ENCODE measurements around the gene VRK1. TPM values are rescaled to one million over a fixed set of nuclear protein-coding genes. Genes with fewer than 3 reads are reported as not detected.
"Not testable (repeated sequence)": the region's sequence is repeated elsewhere in the genome, so short reads cannot be mapped to it uniquely, and the experiment has no call there.

The VRK1 gene
- total and polyA plus RNA-seq, 4 donors, result 6.4 to 21.8 (median 8.5) TPM

DNA sequence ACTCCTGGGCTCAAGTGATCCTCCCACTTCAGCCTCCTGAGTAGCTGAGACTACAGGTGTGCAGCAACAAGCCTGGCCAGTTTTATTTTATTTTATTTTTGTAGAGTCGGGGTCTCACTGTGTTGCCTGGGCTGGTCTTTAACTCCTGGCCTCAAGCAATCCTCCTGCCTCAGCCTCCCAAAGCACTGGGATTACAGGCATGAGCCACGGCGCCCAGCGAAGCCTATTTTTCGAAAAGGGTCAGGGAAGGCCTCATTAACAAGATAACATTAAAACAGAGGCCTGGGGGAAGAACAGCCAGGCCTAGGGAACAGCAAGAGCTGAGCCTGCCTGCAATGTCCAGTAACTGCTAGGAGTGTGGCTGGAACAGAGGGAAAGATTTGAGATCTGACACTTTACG lies 36.1 kb upstream of the VRK1 start:
- H3K4me3 ChIP-seq, result no peak overlapping the region
- H3K27me3 ChIP-seq (ENCODE audit: control insufficient read depth in 3 of 3, insufficient read depth in 3 of 3, low read length in 2 of 3), result no peaks in the 10 kb centered on the region
- H3K4me1 ChIP-seq (ENCODE audit: control insufficient read depth in 5 of 5, insufficient read depth in 5 of 5, low read length in 5 of 5), result no peaks in the 10 kb centered on the region
- DNase-seq (no peak), ATAC-seq (ENCODE audit: insufficient read depth, low FRiP score) (no peak)
- no peak overlapping the region for H3K9ac ChIP-seq (ENCODE audit: insufficient read depth in 1 of 2, low read length in 2 of 2)
- no peaks in the 10 kb centered on the region for H3K9me3 ChIP-seq (ENCODE audit: control insufficient read depth in 4 of 4, insufficient read depth in 3 of 4, low read length in 3 of 4)
- H3K36me3 ChIP-seq (ENCODE audit: control insufficient read depth in 4 of 4, insufficient read depth in 4 of 4, low read length in 4 of 4), result no peaks in the 10 kb centered on the region
- WGBS, 2 donors, result 89 to 93% methylated on average over 6 of the region's 6 CpGs
- no peak overlapping the region for H3K27ac ChIP-seq (ENCODE audit: low read depth in 1 of 2, low read length in 1 of 2)
- TF ChIP-seq, protein P1, sequence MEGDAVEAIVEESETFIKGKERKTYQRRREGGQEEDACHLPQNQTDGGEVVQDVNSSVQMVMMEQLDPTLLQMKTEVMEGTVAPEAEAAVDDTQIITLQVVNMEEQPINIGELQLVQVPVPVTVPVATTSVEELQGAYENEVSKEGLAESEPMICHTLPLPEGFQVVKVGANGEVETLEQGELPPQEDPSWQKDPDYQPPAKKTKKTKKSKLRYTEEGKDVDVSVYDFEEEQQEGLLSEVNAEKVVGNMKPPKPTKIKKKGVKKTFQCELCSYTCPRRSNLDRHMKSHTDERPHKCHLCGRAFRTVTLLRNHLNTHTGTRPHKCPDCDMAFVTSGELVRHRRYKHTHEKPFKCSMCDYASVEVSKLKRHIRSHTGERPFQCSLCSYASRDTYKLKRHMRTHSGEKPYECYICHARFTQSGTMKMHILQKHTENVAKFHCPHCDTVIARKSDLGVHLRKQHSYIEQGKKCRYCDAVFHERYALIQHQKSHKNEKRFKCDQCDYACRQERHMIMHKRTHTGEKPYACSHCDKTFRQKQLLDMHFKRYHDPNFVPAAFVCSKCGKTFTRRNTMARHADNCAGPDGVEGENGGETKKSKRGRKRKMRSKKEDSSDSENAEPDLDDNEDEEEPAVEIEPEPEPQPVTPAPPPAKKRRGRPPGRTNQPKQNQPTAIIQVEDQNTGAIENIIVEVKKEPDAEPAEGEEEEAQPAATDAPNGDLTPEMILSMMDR (IDR thresholded peaks at IDR 0.05; ENCODE audit: control extremely low read depth, extremely low read depth), result no peak

DNA sequence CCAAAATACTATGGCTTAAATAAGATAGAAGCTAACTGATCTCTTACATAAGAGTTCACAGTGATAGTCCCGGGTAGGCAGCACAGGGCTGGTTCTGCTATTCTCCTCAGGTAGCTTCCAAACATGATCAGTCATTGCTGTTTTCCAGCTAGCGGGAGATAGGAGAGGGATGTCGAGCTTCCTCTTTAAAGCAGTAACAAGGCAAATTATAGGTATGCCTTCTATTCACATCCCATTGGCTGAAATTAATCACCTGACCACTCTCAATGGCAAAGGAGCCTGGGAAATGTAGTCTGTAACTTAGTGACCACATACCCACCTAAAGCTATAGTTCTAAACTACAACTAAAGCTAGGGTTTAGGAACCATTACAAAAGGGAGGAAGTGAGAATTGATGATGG lies 34.5 kb upstream of the VRK1 start:
- Histone ChIP-seq H3K27ac (ENCODE audit: low read depth in 1 of 2, low read length in 1 of 2) (no peak overlapping the region), H3K9ac (ENCODE audit: insufficient read depth in 1 of 2, low read length in 2 of 2) (no peak overlapping the region), H3K9me3 (ENCODE audit: control insufficient read depth in 4 of 4, insufficient read depth in 3 of 4, low read length in 3 of 4) (no peaks in the 10 kb centered on the region), H3K4me1 (ENCODE audit: control insufficient read depth in 5 of 5, insufficient read depth in 5 of 5, low read length in 5 of 5) (no peaks in the 10 kb centered on the region), H3K4me3 (no peak overlapping the region), H3K27me3 (ENCODE audit: control insufficient read depth in 3 of 3, insufficient read depth in 3 of 3, low read length in 2 of 3) (no peaks in the 10 kb centered on the region), H3K36me3 (ENCODE audit: control insufficient read depth in 4 of 4, insufficient read depth in 4 of 4, low read length in 4 of 4) (no peaks in the 10 kb centered on the region)
- TF ChIP-seq, protein P1 (IDR thresholded peaks at IDR 0.05; ENCODE audit: control extremely low read depth, extremely low read depth), result no peak
- no peak for ATAC-seq (ENCODE audit: insufficient read depth, low FRiP score)
- 5 to 7% methylated on average over 3 of the region's 3 CpGs for WGBS, 2 donors
- peak; percentile 38 to 72 (median 68) for DNase-seq

DNA sequence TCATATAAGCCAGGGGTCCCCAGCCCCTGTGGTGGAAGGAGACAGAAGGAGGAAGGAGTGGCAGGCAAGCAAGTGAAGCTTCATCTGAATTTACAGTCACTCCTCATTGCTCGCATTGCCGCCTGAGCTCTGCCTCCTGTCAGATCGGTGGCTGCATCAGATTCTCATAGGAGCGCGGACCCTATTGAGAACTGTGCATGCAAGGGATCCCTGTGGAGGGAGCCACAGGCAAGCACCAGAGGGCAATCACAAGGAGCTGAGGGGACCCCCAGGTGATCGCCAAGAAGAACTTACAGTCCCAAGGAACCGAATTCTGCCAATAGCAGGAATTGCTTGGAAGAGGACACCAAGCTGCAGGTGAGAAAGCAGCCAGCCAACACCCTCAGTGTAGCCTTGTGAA lies 33.2 kb upstream of the VRK1 start:
- TF ChIP-seq, protein P1 (IDR thresholded peaks at IDR 0.05; ENCODE audit: control extremely low read depth, extremely low read depth), result no peak
- Histone ChIP-seq H3K4me3 (no peak overlapping the region), H3K36me3 (ENCODE audit: control insufficient read depth in 4 of 4, insufficient read depth in 4 of 4, low read length in 4 of 4) (no peaks in the 10 kb centered on the region), H3K9me3 (ENCODE audit: control insufficient read depth in 4 of 4, insufficient read depth in 3 of 4, low read length in 3 of 4) (no peaks in the 10 kb centered on the region), H3K27me3 (ENCODE audit: control insufficient read depth in 3 of 3, insufficient read depth in 3 of 3, low read length in 2 of 3) (peaks cover 0 to 8% (median 0%) of the 10 kb centered on the region in 3 donors), H3K9ac (ENCODE audit: insufficient read depth in 1 of 2, low read length in 2 of 2) (no peak overlapping the region), H3K4me1 (ENCODE audit: control insufficient read depth in 5 of 5, insufficient read depth in 5 of 5, low read length in 5 of 5) (no peaks in the 10 kb centered on the region), H3K27ac (ENCODE audit: low read depth in 1 of 2, low read length in 1 of 2) (no peak overlapping the region)
- DNase-seq, result no peak
- WGBS, 2 donors, result 82 to 86% methylated on average over 7 of the region's 7 CpGs
- no peak for ATAC-seq (ENCODE audit: insufficient read depth, low FRiP score)

DNA sequence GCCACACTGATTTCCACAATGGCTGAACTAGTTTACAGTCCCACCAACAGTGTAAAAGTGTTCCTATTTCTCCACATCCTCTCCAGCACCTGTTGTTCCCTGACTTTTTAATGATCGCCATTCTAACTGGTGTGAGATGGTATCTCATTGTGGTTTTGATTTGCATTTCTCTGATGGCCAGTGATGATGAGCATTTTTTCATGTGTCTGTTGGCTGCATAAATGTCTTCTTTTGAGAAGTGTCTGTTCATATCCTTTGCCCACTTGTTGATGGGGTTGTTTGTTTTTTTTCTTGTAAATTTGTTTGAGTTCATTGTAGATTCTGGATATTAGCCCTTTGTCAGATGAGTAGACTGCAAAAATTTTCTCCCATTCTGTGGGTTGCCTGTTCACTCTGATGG lies 32.0 kb upstream of the VRK1 start:
- H3K4me3 ChIP-seq; H3K9me3 ChIP-seq (ENCODE audit: control insufficient read depth in 4 of 4, insufficient read depth in 3 of 4, low read length in 3 of 4); H3K9ac ChIP-seq (ENCODE audit: insufficient read depth in 1 of 2, low read length in 2 of 2); H3K36me3 ChIP-seq (ENCODE audit: control insufficient read depth in 4 of 4, insufficient read depth in 4 of 4, low read length in 4 of 4); H3K4me1 ChIP-seq (ENCODE audit: control insufficient read depth in 5 of 5, insufficient read depth in 5 of 5, low read length in 5 of 5); ATAC-seq (ENCODE audit: insufficient read depth, low FRiP score); DNase-seq; H3K27ac ChIP-seq (ENCODE audit: low read depth in 1 of 2, low read length in 1 of 2); H3K27me3 ChIP-seq (ENCODE audit: control insufficient read depth in 3 of 3, insufficient read depth in 3 of 3, low read length in 2 of 3): not testable (repeated sequence)
- no CpG with 5 or more reads among the region's 1 CpG for WGBS, 2 donors

All from lung (tissue), 12 donors.